WTC11 (cell line): Measurements from ENCODE around the gene MEP1B. TPM values are rescaled to one million over a fixed set of nuclear protein-coding genes. Genes with fewer than 3 reads are reported as not detected.

ENCODE experiments used
- ATAC-seq: fragments of 200-7000 bp; cut with Tn5 transposase; 2 replicates; pipeline ENCODE4 v1.10.0; 2021; ENCODE audit warnings: mild to moderate bottlenecking, moderate library complexity
- CTCF ChIA-PET: fragments of 300-600 bp; sonication (Branson Sonifier 250); formaldehyde crosslinking; loops from one replicate; lab custom pipeline; 2021; ENCODE audit warnings: antibody characterized with exemption; lab: Charles Lee
- POLR2A ChIA-PET: fragments of 350-600 bp; sonication (Branson Sonifier 250); formaldehyde crosslinking; loops from one replicate; lab custom pipeline; 2021; ENCODE audit warnings: antibody characterized with exemption; lab: Charles Lee
- DNase-seq: peaks from one replicate; pipeline ENCODE4 v3.0.0; 2021; ENCODE audit warnings: low spot score
- H3K27ac Mint-ChIP-seq: 2 replicates; pipeline ENCODE4 v1.8.0; 2021; ENCODE audit warnings: mixed read lengths
- H3K27me3 Mint-ChIP-seq: 2 replicates; pipeline ENCODE4 v1.8.0; 2021; ENCODE audit warnings: low read depth, mild to moderate bottlenecking, moderate library complexity, mixed read lengths
- H3K36me3 Mint-ChIP-seq: 2 replicates; pipeline ENCODE4 v1.8.0; 2021; ENCODE audit warnings: mixed read lengths
- H3K4me1 Mint-ChIP-seq: 2 replicates; pipeline ENCODE4 v1.8.0; 2022; ENCODE audit warnings: mixed read lengths
- H3K4me3 Mint-ChIP-seq: 2 replicates; pipeline ENCODE4 v1.8.0; 2021; ENCODE audit warnings: mild to moderate bottlenecking, moderate library complexity, mixed read lengths
- H3K9me3 Mint-ChIP-seq: 2 replicates; pipeline ENCODE4 v1.8.0; 2021; ENCODE audit warnings: mixed read lengths
- CBFB ChIP-seq: sonication (generic); formaldehyde crosslinking; IDR thresholded peaks from 2 replicates; pipeline ENCODE4 v1.8.1; 2022; ENCODE audit warnings: mild to moderate bottlenecking, low read depth, missing genetic modification reagents
- CDX4 ChIP-seq: fragments of 250-450 bp; sonication (Bioruptor Pico); IDR thresholded peaks from 2 replicates; pipeline ENCODE4 v1.9.0; 2021; ENCODE audit warnings: moderate library complexity, mild to moderate bottlenecking, inconsistent platforms, borderline replicate concordance
- CREM ChIP-seq: sonication (generic); formaldehyde crosslinking; IDR thresholded peaks from 2 replicates; pipeline ENCODE4 v1.8.1; 2022; ENCODE audit warnings: mild to moderate bottlenecking, missing genetic modification reagents, moderate library complexity
- ELF4 ChIP-seq: sonication (generic); formaldehyde crosslinking; IDR thresholded peaks from 2 replicates; pipeline ENCODE4 v1.8.1; 2022; ENCODE audit warnings: low read depth, mild to moderate bottlenecking, moderate library complexity, missing genetic modification reagents
- FOXP1 ChIP-seq: sonication (generic); formaldehyde crosslinking; IDR thresholded peaks from 2 replicates; pipeline ENCODE4 v1.8.0; 2022; ENCODE audit warnings: missing genetic modification reagents, mild to moderate bottlenecking, moderate library complexity, borderline replicate concordance
- GTF2I ChIP-seq: fragments of 250-450 bp; sonication (Bioruptor Pico); conservative IDR thresholded peaks from 2 replicates; pipeline ENCODE4 v1.4.0; 2021; ENCODE audit warnings: mild to moderate bottlenecking
- NR3C1 ChIP-seq: sonication (generic); formaldehyde crosslinking; conservative IDR thresholded peaks from 2 replicates; pipeline ENCODE4 v1.8.1; 2023; ENCODE audit warnings: low read depth, mild to moderate bottlenecking, missing genetic modification reagents
- PRDM15 ChIP-seq: sonication (generic); formaldehyde crosslinking; IDR thresholded peaks from 2 replicates; pipeline ENCODE4 v1.8.0; 2022; ENCODE audit warnings: missing genetic modification reagents
- SMAD3 ChIP-seq: sonication (generic); formaldehyde crosslinking; IDR thresholded peaks from 2 replicates; pipeline ENCODE4 v1.8.0; 2022; ENCODE audit warnings: missing genetic modification reagents, mild to moderate bottlenecking, borderline replicate concordance
- STAT6 ChIP-seq: sonication (generic); formaldehyde crosslinking; conservative IDR thresholded peaks from 2 replicates; pipeline ENCODE4 v1.8.1; 2023; ENCODE audit warnings: mild to moderate bottlenecking, low read depth, missing genetic modification reagents, moderate library complexity
- TEAD1 ChIP-seq: sonication (generic); formaldehyde crosslinking; IDR thresholded peaks from 2 replicates; pipeline ENCODE4 v1.8.0; 2022; ENCODE audit warnings: mild to moderate bottlenecking, missing genetic modification reagents
- ZNF232 ChIP-seq: sonication (generic); formaldehyde crosslinking; IDR thresholded peaks from 2 replicates; pipeline ENCODE4 v1.8.0; 2022; ENCODE audit warnings: mild to moderate bottlenecking, missing genetic modification reagents
- ZNF263 ChIP-seq: sonication (generic); formaldehyde crosslinking; IDR thresholded peaks from 2 replicates; pipeline ENCODE4 v1.8.1; 2022; ENCODE audit warnings: low read depth, mild to moderate bottlenecking, moderate library complexity, missing genetic modification reagents
- total RNA-seq: library from RNA; stranded (reverse); gene quantifications from 3 replicates; pipeline ENCODE4 v1.2.3, GENCODE V29; 2021
- TF ChIP-seq, protein P1 (sequence below): sonication (generic); formaldehyde crosslinking; IDR thresholded peaks from 2 replicates; pipeline ENCODE4 v1.8.0; 2023; ENCODE audit warnings: mild to moderate bottlenecking, missing genetic modification reagents

The MEP1B gene
- total RNA-seq, 1 experiment from 2014 or later: not detected

GRCh38 chr18:32237049-32237448, 47.2 kb downstream of the MEP1B start (continued):
- TF ChIP-seq, protein P1, sequence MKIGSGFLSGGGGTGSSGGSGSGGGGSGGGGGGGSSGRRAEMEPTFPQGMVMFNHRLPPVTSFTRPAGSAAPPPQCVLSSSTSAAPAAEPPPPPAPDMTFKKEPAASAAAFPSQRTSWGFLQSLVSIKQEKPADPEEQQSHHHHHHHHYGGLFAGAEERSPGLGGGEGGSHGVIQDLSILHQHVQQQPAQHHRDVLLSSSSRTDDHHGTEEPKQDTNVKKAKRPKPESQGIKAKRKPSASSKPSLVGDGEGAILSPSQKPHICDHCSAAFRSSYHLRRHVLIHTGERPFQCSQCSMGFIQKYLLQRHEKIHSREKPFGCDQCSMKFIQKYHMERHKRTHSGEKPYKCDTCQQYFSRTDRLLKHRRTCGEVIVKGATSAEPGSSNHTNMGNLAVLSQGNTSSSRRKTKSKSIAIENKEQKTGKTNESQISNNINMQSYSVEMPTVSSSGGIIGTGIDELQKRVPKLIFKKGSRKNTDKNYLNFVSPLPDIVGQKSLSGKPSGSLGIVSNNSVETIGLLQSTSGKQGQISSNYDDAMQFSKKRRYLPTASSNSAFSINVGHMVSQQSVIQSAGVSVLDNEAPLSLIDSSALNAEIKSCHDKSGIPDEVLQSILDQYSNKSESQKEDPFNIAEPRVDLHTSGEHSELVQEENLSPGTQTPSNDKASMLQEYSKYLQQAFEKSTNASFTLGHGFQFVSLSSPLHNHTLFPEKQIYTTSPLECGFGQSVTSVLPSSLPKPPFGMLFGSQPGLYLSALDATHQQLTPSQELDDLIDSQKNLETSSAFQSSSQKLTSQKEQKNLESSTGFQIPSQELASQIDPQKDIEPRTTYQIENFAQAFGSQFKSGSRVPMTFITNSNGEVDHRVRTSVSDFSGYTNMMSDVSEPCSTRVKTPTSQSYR (CRISPR knock-in tag): no peak

DNA sequence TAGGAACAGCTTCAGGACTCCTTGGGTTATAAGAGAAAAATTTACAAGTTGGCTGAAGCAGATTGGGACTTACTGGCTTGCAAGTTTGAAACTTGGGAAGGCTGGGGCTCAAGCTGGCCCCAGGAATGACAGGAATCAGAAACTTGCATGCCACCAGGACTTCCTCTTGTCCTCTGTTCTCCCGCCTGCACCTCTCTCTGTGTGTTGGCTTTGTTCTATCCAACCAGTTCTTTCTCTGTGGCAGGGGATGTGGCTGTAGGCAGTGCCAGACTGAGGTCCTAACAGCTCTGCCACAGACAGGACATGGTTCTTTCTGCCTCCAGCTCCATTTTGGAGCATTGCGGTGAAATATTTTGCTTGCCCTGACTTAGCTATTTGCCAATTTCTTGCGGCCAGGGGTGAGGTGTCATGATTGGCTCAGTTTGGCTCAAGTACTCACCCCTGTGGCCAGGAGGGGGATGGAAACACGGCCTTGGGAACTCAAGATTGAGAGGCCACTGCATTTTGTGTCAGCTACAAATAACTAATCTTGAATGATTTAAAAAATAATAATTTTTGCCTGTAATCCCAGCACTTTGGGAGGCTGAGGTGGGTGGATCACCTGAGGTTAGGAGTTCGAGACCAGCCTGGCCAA, 48.9 kb downstream of the MEP1B start:
- Mint-ChIP-seq H3K4me1 (peaks cover 33% of the 10 kb centered on the region), H3K27ac (peak overlapping the region; percentile 70; the same call in 1 of the 2 replicates), H3K36me3 (peaks cover 5% of the 10 kb centered on the region), H3K4me3 (no peak overlapping the region), H3K9me3 (peaks cover 11% of the 10 kb centered on the region), H3K27me3 (no peaks in the 10 kb centered on the region)
- DNase-seq (peak; percentile 19), ATAC-seq (peak; percentile 79)
- CTCF ChIA-PET: interaction anchor here (0.5 to 2.5 kb wide), 16 partner anchors 10 to 313 kb away, joined by 3 to 26 read pairs (median 6); partner anchors contain the start of gene GAREM1
- POLR2A ChIA-PET: no interaction called here
- TF ChIP-seq PRDM15 (CRISPR knock-in tag) (no peak), FOXP1 (CRISPR knock-in tag) (no peak), NR3C1 (CRISPR knock-in tag) (no peak), CDX4 (no peak), ZNF263 (CRISPR knock-in tag) (no peak), CREM (CRISPR knock-in tag) (no peak), ZNF232 (CRISPR knock-in tag) (no peak), STAT6 (CRISPR knock-in tag) (no peak), CBFB (no peak), SMAD3 (CRISPR knock-in tag) (no peak), ELF4 (CRISPR knock-in tag) (no peak), TEAD1 (CRISPR knock-in tag) (no peak), GTF2I (CRISPR knock-in tag) (no peak)
- TF ChIP-seq, all 79 proteins: peak for 0
